Esophagus squamous epithelium (tissue), 5 donors: ENCODE measurements around the gene MYO19. TPM values are rescaled to one million over a fixed set of nuclear protein-coding genes. Genes with fewer than 3 reads are reported as not detected.

Experiments used
- DNase-seq: peaks from one replicate; lab custom pipeline; 2025; lab: John Stamatoyannopoulos, UW
- H3K27ac ChIP-seq, 4 donors: fragments of 200-600 bp; sonication (generic); one replicate each; pipeline ENCODE4 v1.5.1; 2016 to 2019; ENCODE audit warnings: mild to moderate bottlenecking in 1 of 4
- H3K27me3 ChIP-seq, 4 donors: fragments of 200-600 bp; sonication (generic); 1 replicate in 3 of 4; 2 replicates in 1 of 4; pipeline versions ENCODE4 v1.5.1 to v1.6.0; 2017 to 2021; ENCODE audit warnings: antibody characterized with exemption in 1 of 4
- H3K36me3 ChIP-seq, 3 donors: fragments of 200-600 bp; sonication (generic); one replicate each; pipeline ENCODE4 v1.5.1; 2016 to 2019
- H3K4me1 ChIP-seq, 3 donors: fragments of 200-600 bp; sonication (generic); one replicate each; pipeline ENCODE4 v1.5.1; 2017 to 2019
- H3K4me3 ChIP-seq, 4 donors: fragments of 200-600 bp; sonication (generic); 1 replicate in 3 of 4; 2 replicates in 1 of 4; pipeline ENCODE4 v1.5.1; 2016 to 2019; ENCODE audit warnings: mild to moderate bottlenecking in 2 of 4, moderate library complexity in 1 of 4
- H3K9me3 ChIP-seq, 3 donors: fragments of 200-600 bp; sonication (generic); one replicate each; pipeline ENCODE4 v1.5.1; 2016 to 2019
- CTCF ChIP-seq, 6 experiments: fragments of 450-650 bp in 4 of 6; fragments of 200-600 bp in 2 of 6; sonication (generic) in 2 of 6; IDR thresholded peaks; one replicate each; pipeline ENCODE4 v1.5.1; 2016 to 2019; ENCODE audit warnings: antibody characterized with exemption in 6 of 6, mild to moderate bottlenecking in 4 of 6, moderate library complexity in 4 of 6
- POLR2A ChIP-seq, 4 donors: fragments of 450-650 bp; IDR thresholded peaks; one replicate each; pipeline ENCODE4 v1.6.1; 2017; ENCODE audit warnings: antibody characterized with exemption in 4 of 4, mild to moderate bottlenecking in 4 of 4, moderate library complexity in 3 of 4
- WGBS, 2 donors: methylation state at CpG; one replicate each; pipeline ENCODE4 v1.1.5; 2018; 5-methylcytosine and 5-hydroxymethylcytosine counted together
- intact Hi-C: fragments of 100-400 bp; cut with DNase I; formaldehyde crosslinking; loops from one replicate; pipeline ENCODE4 v1.15.0; 2022
- total RNA-seq, 4 donors: library from RNA; depleted of rRNA; stranded (reverse); fragments of >200 nt; gene quantifications; one replicate each; pipeline ENCODE4 v1.1.0, GENCODE V29; 2016
- donor health status: DM: yes; HTN: yes; CAD: no.

MYO19 gene
- total RNA-seq, 4 donors from 2014 or later: 46.4 to 124 (median 88.5) TPM

GRCh38 chr17:36501963-36502362 is 32.7 kb downstream of the MYO19 start:
- no peak overlapping the region for H3K4me3 ChIP-seq
- DNase-seq: no peak
- H3K9me3 ChIP-seq: no peaks in the 10 kb centered on the region
- intact Hi-C loops: no loop called here
- TF ChIP-seq POLR2A (IDR thresholded peaks at IDR 0.05): no peak
- TF ChIP-seq CTCF (IDR thresholded peaks at IDR 0.05): no peak
- no peak overlapping the region for H3K27ac ChIP-seq
- H3K36me3 ChIP-seq: peaks cover 9 to 99% (median 36%) of the 10 kb centered on the region in 3 donors
- no peaks in the 10 kb centered on the region for H3K27me3 ChIP-seq
- WGBS, 2 donors: 95 to 98% methylated on average over 6 of the region's 6 CpGs
- H3K4me1 ChIP-seq: no peaks in the 10 kb centered on the region

DNA sequence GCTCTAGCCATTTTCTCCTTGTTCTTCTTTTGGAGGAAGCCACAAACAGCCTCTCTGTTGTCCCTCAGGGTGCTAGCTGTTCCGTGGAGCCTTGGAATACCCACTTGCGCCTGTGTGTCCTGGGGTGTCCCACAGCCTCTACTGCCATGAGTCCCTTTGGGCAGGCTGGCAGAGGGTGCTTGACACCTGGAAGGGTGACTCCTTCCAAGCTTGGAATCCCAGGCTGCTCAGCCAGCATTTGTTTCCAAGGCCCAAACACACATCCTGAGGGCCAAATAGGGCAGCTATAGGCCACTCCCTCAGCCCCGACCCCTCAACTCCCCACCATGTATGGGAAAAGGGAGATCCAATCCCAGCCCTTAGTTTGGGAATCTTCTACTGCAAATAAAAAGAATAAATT is 33.3 kb downstream of the MYO19 start:
- Histone ChIP-seq H3K4me3 (no peak overlapping the region), H3K27ac (no peak overlapping the region), H3K36me3 (peaks cover 7 to 99% (median 34%) of the 10 kb centered on the region in 3 donors), H3K9me3 (no peaks in the 10 kb centered on the region), H3K27me3 (no peaks in the 10 kb centered on the region), H3K4me1 (no peaks in the 10 kb centered on the region)
- intact Hi-C loops: no loop called here
- no peak for TF ChIP-seq CTCF (IDR thresholded peaks at IDR 0.05)
- no peak for TF ChIP-seq POLR2A (IDR thresholded peaks at IDR 0.05)
- no peak for DNase-seq
- WGBS, 2 donors: 92 to 93% methylated on average over 3 of the region's 3 CpGs

- Histone ChIP-seq H3K9me3 (no peaks in the 10 kb centered on the region), H3K27me3 (no peaks in the 10 kb centered on the region), H3K4me3 (no peak overlapping the region), H3K27ac (no peak overlapping the region), H3K36me3 (peaks cover 12 to 99% (median 37%) of the 10 kb centered on the region in 3 donors), H3K4me1 (no peaks in the 10 kb centered on the region)
- 81 to 91% methylated on average over 9 of the region's 15 CpGs for WGBS, 2 donors
- no peak for DNase-seq
- TF ChIP-seq CTCF (IDR thresholded peaks at IDR 0.05): no peak
- no peak for TF ChIP-seq POLR2A (IDR thresholded peaks at IDR 0.05)
- intact Hi-C loops: no loop called here
Measured at GRCh38 chr17:36500745-36501225, 33.9 kb downstream of the MYO19 start.

GRCh38 chr17:36498560-36499300 is 35.9 kb downstream of the MYO19 start:
- no peak overlapping the region for H3K4me3 ChIP-seq
- DNase-seq: no peak
- no peaks in the 10 kb centered on the region for H3K9me3 ChIP-seq
- peaks cover 9 to 99% (median 34%) of the 10 kb centered on the region in 3 donors for H3K36me3 ChIP-seq
- TF ChIP-seq POLR2A (IDR thresholded peaks at IDR 0.05): no peak
- TF ChIP-seq CTCF (IDR thresholded peaks at IDR 0.05): no peak
- intact Hi-C loops: no loop called here
- no peaks in the 10 kb centered on the region for H3K27me3 ChIP-seq
- no peaks in the 10 kb centered on the region for H3K4me1 ChIP-seq
- 80 to 83% methylated on average over 6 to 7 of the region's 7 CpGs for WGBS, 2 donors
- no peak overlapping the region for H3K27ac ChIP-seq

DNA sequence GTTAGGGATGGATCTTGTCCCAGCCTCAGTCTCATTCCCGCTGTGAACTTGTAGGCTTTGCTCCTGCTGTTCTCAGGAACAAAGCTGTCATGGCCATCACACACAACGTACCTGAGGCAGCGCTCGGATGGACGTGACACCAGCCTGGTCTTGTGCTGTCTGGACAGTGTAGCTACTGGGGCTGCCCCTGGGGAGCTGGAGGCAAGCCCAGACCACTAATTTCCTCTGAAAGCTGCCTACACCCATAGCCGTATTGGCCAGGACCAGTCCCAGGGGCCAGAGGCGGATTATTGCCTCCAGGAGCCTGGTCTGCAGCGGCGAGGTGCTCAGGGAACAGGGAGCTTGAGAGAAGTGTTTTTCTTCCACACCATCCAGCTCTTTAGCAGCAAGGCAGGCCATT is 36.5 kb downstream of the MYO19 start:
- TF ChIP-seq POLR2A (IDR thresholded peaks at IDR 0.05) (no peak), CTCF (IDR thresholded peaks at IDR 0.05) (no peak)
- Histone ChIP-seq H3K9me3 (no peaks in the 10 kb centered on the region), H3K4me3 (no peak overlapping the region), H3K4me1 (no peaks in the 10 kb centered on the region), H3K36me3 (peaks cover 9 to 99% (median 40%) of the 10 kb centered on the region in 3 donors), H3K27me3 (no peaks in the 10 kb centered on the region), H3K27ac (no peak overlapping the region)
- intact Hi-C loops: no loop called here
- DNase-seq: no peak
- 72 to 89% methylated on average over 5 of the region's 9 CpGs for WGBS, 2 donors
